Measurements from ENCODE around the gene KCNJ10.

GRCh38 chr1:160018900-160019299 is 51.1 kb downstream of the KCNJ10 start:
- TF ChIP-seq POLR2A (IDR thresholded peaks at IDR 0.05; ENCODE audit: low read depth, low read length) = no peak
- no peak for TF ChIP-seq POLR2AphosphoS5 (IDR thresholded peaks at IDR 0.05; ENCODE audit: low read depth, low read length)
